Neural cell (in vitro differentiated cells): ENCODE data around the gene TM9SF2. TPM values are rescaled to one million over a fixed set of nuclear protein-coding genes. Genes with fewer than 3 reads are reported as not detected.

Experiments
- H2AFZ ChIP-seq: fragments of 200-600, 300-800 bp; sonication (generic), shearing (Covaris generic); 2 replicates; pipeline ENCODE4 v1.6.0; 2014; ENCODE audit warnings: low read depth, mild to moderate bottlenecking, antibody characterized with exemption, low read length, moderate library complexity
- H3F3A ChIP-seq: fragments of 200-600 bp; shearing (Covaris generic); 2 replicates; pipeline ENCODE4 v1.6.1; 2016; ENCODE audit warnings: mild to moderate bottlenecking, moderate library complexity, mixed read lengths, antibody characterized with exemption, low read length; ENCODE audit not compliant: insufficient read depth, poor library complexity, severe bottlenecking
- H3K27ac ChIP-seq: fragments of 200-600, 300-800 bp; sonication (generic), shearing (Covaris generic); 2 replicates; pipeline ENCODE4 v1.5.1; 2014; ENCODE audit warnings: mild to moderate bottlenecking, low read length, moderate library complexity
- H3K27me3 ChIP-seq: fragments of 300-800, 200-600 bp; sonication (generic), shearing (Covaris generic); 2 replicates; pipeline ENCODE4 v1.6.0; 2014; ENCODE audit warnings: mild to moderate bottlenecking, low read depth, low read length, moderate library complexity; ENCODE audit not compliant: insufficient read depth
- H3K36me3 ChIP-seq: fragments of 300-800, 200-600 bp; sonication (generic), shearing (Covaris generic); 2 replicates; pipeline ENCODE4 v1.5.1; 2014; ENCODE audit warnings: mild to moderate bottlenecking, antibody characterized with exemption, low read length, moderate library complexity; ENCODE audit not compliant: insufficient read depth
- H3K4me2 ChIP-seq: fragments of 300-800, 200-600 bp; sonication (generic), shearing (Covaris generic); 2 replicates; pipeline ENCODE4 v1.6.0; 2014; ENCODE audit warnings: mild to moderate bottlenecking, low read length
- H3K4me3 ChIP-seq: fragments of 300-800, 200-600 bp; sonication (generic), shearing (Covaris generic); 2 replicates; pipeline ENCODE4 v1.5.1; 2014; ENCODE audit warnings: mild to moderate bottlenecking, low read length, moderate library complexity
- H3K79me2 ChIP-seq: fragments of 200-600 bp; shearing (Covaris generic); replicated peaks from 2 replicates; pipeline ENCODE4 v1.6.0; 2014; ENCODE audit warnings: mild to moderate bottlenecking, low read length, moderate library complexity; ENCODE audit not compliant: insufficient read depth
- H3K9ac ChIP-seq: fragments of 300-800, 200-600 bp; sonication (generic), shearing (Covaris generic); 2 replicates; pipeline ENCODE4 v1.6.1; 2016; ENCODE audit warnings: mild to moderate bottlenecking, low read length, mixed read lengths
- H3K9me2 ChIP-seq: fragments of 200-600 bp; shearing (Covaris generic); 2 replicates; pipeline ENCODE4 v1.6.1; 2016; ENCODE audit warnings: mild to moderate bottlenecking, low read length, mixed read lengths; ENCODE audit not compliant: insufficient read depth
- H3K9me3 ChIP-seq: fragments of 200-600, 300-800 bp; sonication (generic), shearing (Covaris generic); 2 replicates; pipeline ENCODE4 v1.6.1; 2016; ENCODE audit warnings: mild to moderate bottlenecking, mixed run types, low read length, moderate library complexity, mixed read lengths
- H4K20me1 ChIP-seq: fragments of 200-600 bp; shearing (Covaris generic); 2 replicates; pipeline ENCODE4 v1.6.1; 2016; ENCODE audit warnings: mild to moderate bottlenecking, mixed run types; ENCODE audit not compliant: insufficient read depth
- EP300 ChIP-seq: fragments of 450-650 bp; conservative IDR thresholded peaks from 2 replicates; pipeline ENCODE4 v1.6.1; 2014; ENCODE audit warnings: antibody characterized with exemption, mild to moderate bottlenecking, moderate library complexity; ENCODE audit not compliant: poor library complexity, severe bottlenecking
- EZH2 ChIP-seq: fragments of 200-600, 300-800 bp; shearing (Covaris generic), sonication (generic); IDR thresholded peaks from 2 replicates; pipeline ENCODE4 v1.6.1; 2014; ENCODE audit warnings: antibody characterized with exemption, low read length, borderline replicate concordance, mild to moderate bottlenecking; ENCODE audit not compliant: insufficient read depth, poor library complexity, severe bottlenecking
- MXI1 ChIP-seq: fragments of 450-650 bp; conservative IDR thresholded peaks from 2 replicates; pipeline ENCODE4 v1.6.1; 2014; ENCODE audit warnings: antibody characterized with exemption, mild to moderate bottlenecking; ENCODE audit not compliant: poor library complexity, severe bottlenecking
- POLR2AphosphoS5 ChIP-seq: IDR thresholded peaks from 2 replicates; pipeline ENCODE4 v1.6.1; 2012
- RAD21 ChIP-seq: fragments of 450-650 bp; conservative IDR thresholded peaks from 2 replicates; pipeline ENCODE4 v1.6.1; 2014; ENCODE audit warnings: antibody characterized with exemption, mild to moderate bottlenecking, moderate library complexity
- SMC3 ChIP-seq: fragments of 450-650 bp; conservative IDR thresholded peaks from 2 replicates; pipeline ENCODE4 v1.6.1; 2014; ENCODE audit warnings: antibody characterized with exemption, mild to moderate bottlenecking, moderate library complexity; ENCODE audit not compliant: poor library complexity
- TAF1 ChIP-seq: IDR thresholded peaks from 2 replicates; pipeline ENCODE4 v1.6.1; 2012; ENCODE audit warnings: low read depth
- polyA plus RNA-seq: library from polyadenylated mRNA; depleted of rRNA; stranded (reverse); fragments of >200 nt; gene quantifications from 2 replicates; pipeline ENCODE4 v1.2.3, GENCODE V29; 2014
- TF ChIP-seq, protein P1 (sequence below): IDR thresholded peaks from 2 replicates; pipeline ENCODE4 v1.6.1; 2012; ENCODE audit warnings: borderline replicate concordance
- TF ChIP-seq, protein P2 (sequence below): fragments of 450-650 bp; IDR thresholded peaks from 2 replicates; pipeline ENCODE4 v1.5.1; 2014; ENCODE audit warnings: antibody characterized with exemption, mild to moderate bottlenecking, moderate library complexity; ENCODE audit not compliant: poor library complexity, severe bottlenecking

TM9SF2 gene
- polyA plus RNA-seq, 1 donor from 2014 or later: 128 TPM

DNA sequence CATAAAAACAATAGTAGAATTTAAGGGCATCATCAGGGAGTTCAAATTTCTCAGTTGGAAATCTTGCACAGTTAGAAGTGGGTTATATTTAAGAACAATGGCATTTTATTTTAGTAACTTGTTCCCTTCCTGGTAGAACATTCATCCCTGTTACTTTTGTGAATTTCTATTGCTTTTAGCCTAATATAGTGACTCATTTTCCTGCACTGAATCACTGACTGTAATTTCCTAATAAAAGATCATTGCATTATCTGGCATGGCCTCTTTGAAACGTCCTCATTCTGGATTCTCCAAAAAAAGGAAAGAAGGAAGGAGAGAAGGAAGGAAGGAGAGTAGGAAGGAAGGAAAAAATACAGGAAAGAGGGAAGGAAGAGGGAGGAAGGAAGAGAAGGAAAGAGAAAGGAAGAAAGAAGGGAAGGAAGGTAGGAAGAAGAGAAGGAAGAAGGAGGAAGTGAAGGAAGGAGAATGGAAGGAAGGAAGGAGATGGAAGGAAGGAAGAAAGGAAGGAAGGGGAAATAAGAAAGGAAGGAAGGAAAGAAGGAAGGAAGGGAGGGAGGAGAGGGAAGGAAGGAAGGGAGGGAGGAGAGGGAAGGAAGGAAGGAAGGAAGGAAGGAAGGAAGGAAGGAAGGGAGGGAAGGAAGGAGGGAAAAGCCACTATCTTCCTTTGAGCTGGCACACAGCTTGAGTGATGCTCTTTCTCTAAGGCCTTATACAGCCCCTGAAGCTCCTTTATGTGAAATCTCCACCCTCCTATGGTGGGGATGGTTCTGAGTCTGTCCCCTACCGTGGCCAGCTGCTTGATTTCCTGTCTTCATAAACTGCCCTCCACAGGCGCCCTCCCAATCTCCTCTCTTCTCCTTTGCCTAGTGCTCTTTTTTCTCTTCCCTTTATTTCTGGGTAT lies 29.8 kb upstream of the TM9SF2 start:
- no peaks in the 10 kb centered on the region for H3K9me2 ChIP-seq
- H3K36me3 ChIP-seq: no peaks in the 10 kb centered on the region
- no peaks in the 10 kb centered on the region for H3F3A ChIP-seq
- no peaks in the 10 kb centered on the region for H3K9me3 ChIP-seq
- H4K20me1 ChIP-seq: no peaks in the 10 kb centered on the region
- no peak overlapping the region for H3K4me3 ChIP-seq
- no peak overlapping the region for H3K9ac ChIP-seq
- H3K27ac ChIP-seq: no peak overlapping the region
- H3K4me2 ChIP-seq: no peak overlapping the region
- no peaks in the 10 kb centered on the region for H3K79me2 ChIP-seq
- no peak overlapping the region for H2AFZ ChIP-seq
- H3K27me3 ChIP-seq: no peaks in the 10 kb centered on the region
- no peak for TF ChIP-seq MXI1
- TF ChIP-seq SMC3: no peak
- TF ChIP-seq, protein P1, sequence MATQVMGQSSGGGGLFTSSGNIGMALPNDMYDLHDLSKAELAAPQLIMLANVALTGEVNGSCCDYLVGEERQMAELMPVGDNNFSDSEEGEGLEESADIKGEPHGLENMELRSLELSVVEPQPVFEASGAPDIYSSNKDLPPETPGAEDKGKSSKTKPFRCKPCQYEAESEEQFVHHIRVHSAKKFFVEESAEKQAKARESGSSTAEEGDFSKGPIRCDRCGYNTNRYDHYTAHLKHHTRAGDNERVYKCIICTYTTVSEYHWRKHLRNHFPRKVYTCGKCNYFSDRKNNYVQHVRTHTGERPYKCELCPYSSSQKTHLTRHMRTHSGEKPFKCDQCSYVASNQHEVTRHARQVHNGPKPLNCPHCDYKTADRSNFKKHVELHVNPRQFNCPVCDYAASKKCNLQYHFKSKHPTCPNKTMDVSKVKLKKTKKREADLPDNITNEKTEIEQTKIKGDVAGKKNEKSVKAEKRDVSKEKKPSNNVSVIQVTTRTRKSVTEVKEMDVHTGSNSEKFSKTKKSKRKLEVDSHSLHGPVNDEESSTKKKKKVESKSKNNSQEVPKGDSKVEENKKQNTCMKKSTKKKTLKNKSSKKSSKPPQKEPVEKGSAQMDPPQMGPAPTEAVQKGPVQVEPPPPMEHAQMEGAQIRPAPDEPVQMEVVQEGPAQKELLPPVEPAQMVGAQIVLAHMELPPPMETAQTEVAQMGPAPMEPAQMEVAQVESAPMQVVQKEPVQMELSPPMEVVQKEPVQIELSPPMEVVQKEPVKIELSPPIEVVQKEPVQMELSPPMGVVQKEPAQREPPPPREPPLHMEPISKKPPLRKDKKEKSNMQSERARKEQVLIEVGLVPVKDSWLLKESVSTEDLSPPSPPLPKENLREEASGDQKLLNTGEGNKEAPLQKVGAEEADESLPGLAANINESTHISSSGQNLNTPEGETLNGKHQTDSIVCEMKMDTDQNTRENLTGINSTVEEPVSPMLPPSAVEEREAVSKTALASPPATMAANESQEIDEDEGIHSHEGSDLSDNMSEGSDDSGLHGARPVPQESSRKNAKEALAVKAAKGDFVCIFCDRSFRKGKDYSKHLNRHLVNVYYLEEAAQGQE: no peak
- TF ChIP-seq, protein P2, sequence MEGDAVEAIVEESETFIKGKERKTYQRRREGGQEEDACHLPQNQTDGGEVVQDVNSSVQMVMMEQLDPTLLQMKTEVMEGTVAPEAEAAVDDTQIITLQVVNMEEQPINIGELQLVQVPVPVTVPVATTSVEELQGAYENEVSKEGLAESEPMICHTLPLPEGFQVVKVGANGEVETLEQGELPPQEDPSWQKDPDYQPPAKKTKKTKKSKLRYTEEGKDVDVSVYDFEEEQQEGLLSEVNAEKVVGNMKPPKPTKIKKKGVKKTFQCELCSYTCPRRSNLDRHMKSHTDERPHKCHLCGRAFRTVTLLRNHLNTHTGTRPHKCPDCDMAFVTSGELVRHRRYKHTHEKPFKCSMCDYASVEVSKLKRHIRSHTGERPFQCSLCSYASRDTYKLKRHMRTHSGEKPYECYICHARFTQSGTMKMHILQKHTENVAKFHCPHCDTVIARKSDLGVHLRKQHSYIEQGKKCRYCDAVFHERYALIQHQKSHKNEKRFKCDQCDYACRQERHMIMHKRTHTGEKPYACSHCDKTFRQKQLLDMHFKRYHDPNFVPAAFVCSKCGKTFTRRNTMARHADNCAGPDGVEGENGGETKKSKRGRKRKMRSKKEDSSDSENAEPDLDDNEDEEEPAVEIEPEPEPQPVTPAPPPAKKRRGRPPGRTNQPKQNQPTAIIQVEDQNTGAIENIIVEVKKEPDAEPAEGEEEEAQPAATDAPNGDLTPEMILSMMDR: no peak
- no peak for TF ChIP-seq EP300
- no peak for TF ChIP-seq TAF1
- TF ChIP-seq RAD21: no peak
- no peak for TF ChIP-seq EZH2
- no peak for TF ChIP-seq POLR2AphosphoS5

DNA sequence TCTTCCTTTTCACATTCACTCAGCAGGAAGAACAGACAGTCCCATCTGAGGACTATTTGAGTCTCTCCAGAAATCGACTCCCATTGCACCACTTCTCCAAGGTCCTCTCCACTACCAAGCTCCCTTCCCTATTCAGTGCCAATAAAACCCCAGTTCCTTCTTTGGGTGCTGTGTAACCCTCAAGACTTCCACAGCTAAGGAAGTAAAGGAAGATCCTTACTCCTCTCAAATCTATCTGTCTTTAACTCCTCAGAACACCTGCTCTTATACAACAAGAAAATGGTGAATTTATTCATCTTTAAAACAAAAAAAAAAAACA lies 29.2 kb upstream of the TM9SF2 start:
- no peak overlapping the region for H3K4me3 ChIP-seq
- no peaks in the 10 kb centered on the region for H3F3A ChIP-seq
- no peaks in the 10 kb centered on the region for H3K36me3 ChIP-seq
- TF ChIP-seq EZH2 (no peak), MXI1 (no peak), RAD21 (no peak), SMC3 (no peak), TAF1 (no peak), EP300 (no peak), POLR2AphosphoS5 (no peak)
- TF ChIP-seq, protein P1: no peak
- TF ChIP-seq, protein P2: no peak
- no peaks in the 10 kb centered on the region for H3K27me3 ChIP-seq
- H3K9me2 ChIP-seq: no peaks in the 10 kb centered on the region
- no peaks in the 10 kb centered on the region for H3K79me2 ChIP-seq
- H3K4me2 ChIP-seq: no peak overlapping the region
- no peak overlapping the region for H3K9ac ChIP-seq
- no peak overlapping the region for H2AFZ ChIP-seq
- H4K20me1 ChIP-seq: no peaks in the 10 kb centered on the region
- H3K27ac ChIP-seq: no peak overlapping the region
- H3K9me3 ChIP-seq: no peaks in the 10 kb centered on the region
